Measurements from ENCODE around the gene INO80D. TPM values are rescaled to one million over a fixed set of nuclear protein-coding genes. Genes with fewer than 3 reads are reported as not detected.

Gene INO80D
- total RNA-seq, 1 experiment from 2014 or later, result 46.0 TPM

GRCh38 chr2:206068207-206068606, 17.8 kb downstream of the INO80D start:
- H3K4me1 ChIP-seq (ENCODE audit: insufficient read depth, low read length), result no peaks in the 10 kb centered on the region; the same call in 1 of the 2 replicates
- Mint-ChIP-seq H3K27ac (no peak overlapping the region), H3K4me3 (no peak overlapping the region), H3K9me3 (no peaks in the 10 kb centered on the region), H3K27me3 (ENCODE audit: low read depth) (no peaks in the 10 kb centered on the region), H3K36me3 (ENCODE audit: insufficient read depth in 1 of 3, low read depth in 3 of 3) (peaks cover 7 to 17% (median 15%) of the 10 kb centered on the region in 3 experiments; a peak in 6 of 7 replicates), H3K4me1 (peaks cover 19 to 21% of the 10 kb centered on the region in 2 experiments)
- no peak overlapping the region for H2AK5ac ChIP-seq (ENCODE audit: insufficient read length, low read length)
- peaks cover 6% of the 10 kb centered on the region for H3K79me1 ChIP-seq (ENCODE audit: insufficient read depth, low read depth, low read length, poor library complexity, severe bottlenecking)
- H2BK5ac ChIP-seq (ENCODE audit: insufficient read length, low read length), result no peak overlapping the region
- H2BK20ac ChIP-seq (ENCODE audit: low read depth, low read length, poor library complexity, severe bottlenecking), result no peak overlapping the region
- H3K18ac ChIP-seq (ENCODE audit: insufficient read length, low read depth, low read length), result no peak overlapping the region
- H3K23ac ChIP-seq (ENCODE audit: insufficient read length, low read depth, low read length), result no peak overlapping the region
- WGBS (ENCODE audit: extremely low coverage, insufficient read length, low lambda C conversion rate), result no CpG with 5 or more reads among the region's 1 CpG
- no peak overlapping the region for H3T11ph ChIP-seq (ENCODE audit: low read length)
- no peaks in the 10 kb centered on the region for H3K23me2 ChIP-seq (ENCODE audit: insufficient read length, low read depth, low read length, poor library complexity, severe bottlenecking)
- TF ChIP-seq CTCF (conservative IDR thresholded peaks at IDR 0.05), result no peak
- no peak overlapping the region for H4K91ac ChIP-seq (ENCODE audit: insufficient read length, low read depth, low read length)
- H3K14ac ChIP-seq (ENCODE audit: insufficient read depth, low read length), result no peak overlapping the region
- H3K4ac ChIP-seq (ENCODE audit: low read depth, low read length), result no peak overlapping the region
- H3K27ac ChIP-seq (ENCODE audit: insufficient read length, low read depth, low read length), result no peak overlapping the region
- H3K4me2 ChIP-seq (ENCODE audit: insufficient read depth, insufficient read length, low read length), result no peak overlapping the region
- no peak overlapping the region for H4K5ac ChIP-seq (ENCODE audit: insufficient read length, low read depth, low read length)
- no peak overlapping the region for H2BK12ac ChIP-seq (ENCODE audit: insufficient read length, low read depth, low read length)
- H3K9ac ChIP-seq (ENCODE audit: extremely low read depth, insufficient read length, low read length), result no peak overlapping the region
- H2AFZ ChIP-seq (ENCODE audit: low read length), result no peak overlapping the region
- H4K8ac ChIP-seq (replicated peaks; ENCODE audit: insufficient read length, low read depth, low read length), result no peak overlapping the region
- H3K27me3 ChIP-seq (ENCODE audit: insufficient read depth, low read length), result no peaks in the 10 kb centered on the region
- H4K20me1 ChIP-seq (ENCODE audit: control insufficient read depth, insufficient read depth, insufficient read length), result no peaks in the 10 kb centered on the region
- H2BK15ac ChIP-seq (ENCODE audit: low read depth, low read length), result no peak overlapping the region
- H2BK120ac ChIP-seq (ENCODE audit: low read depth, low read length, poor library complexity, severe bottlenecking), result no peak overlapping the region
- no peak for DNase-seq
- H3K9me3 ChIP-seq (ENCODE audit: control insufficient read depth, low read depth, low read length), result no peaks in the 10 kb centered on the region
- H3K56ac ChIP-seq (ENCODE audit: insufficient read length, low read depth, low read length), result no peak overlapping the region
- H3K79me2 ChIP-seq (ENCODE audit: insufficient read depth, low read length), result peaks cover 25% of the 10 kb centered on the region; the same call in 1 of the 2 replicates

Measured in H9 (cell line).